K562 (cell line): ENCODE data around the gene WTAP. TPM values are rescaled to one million over a fixed set of nuclear protein-coding genes. Genes with fewer than 3 reads are reported as not detected.

Source experiments
- ATAC-seq: fragments of 200-7000 bp; cut with Tn5 transposase; 3 replicates; pipeline ENCODE4 v1.9.1; 2020; ENCODE audit warnings: moderate library complexity
- BruUV-seq: library from RNA; stranded (reverse); fragments of 400-500 nt; replicated peaks from 2 replicates; lab custom pipeline; 2021; lab: Mats Ljungman, UMichigan
- CTCF ChIA-PET: fragments of 300-600 bp; formaldehyde crosslinking; extraction: SDS; loops from one replicate; lab custom pipeline; 2021; ENCODE audit warnings: low intra/inter-chr PET ratio; lab: Yijun Ruan, JAX
- POLR2A ChIA-PET: fragments of 300-600, 350-650 bp; sonication (Branson Sonifier 250); formaldehyde crosslinking; extraction: SDS; loops from one replicate; lab custom pipeline; 2021; ENCODE audit warnings: antibody characterized with exemption, inconsistent platforms; lab: Yijun Ruan, JAX
- DNase-seq, 4 experiments: peaks; one replicate each; pipeline versions ENCODE4 v3.0.0 to v3.0.0-alpha.2; 2011 to 2018; ENCODE audit warnings: low spot score in 3 of 4, mixed read lengths in 3 of 4; ENCODE audit errors: extremely low read depth in 1 of 4
- FAIRE-seq: peaks from 2 replicates; lab custom pipeline; 2011; peaks lifted over from hg19 to GRCh38; lab: Jason Lieb, UNC
- H2AFZ ChIP-seq: 2 replicates; pipeline ENCODE4 v1.6.0; 2011; ENCODE audit warnings: low read depth, low read length, control low read depth, inconsistent platforms
- H3K27ac ChIP-seq: fragments of 200-600 bp; 3 replicates; pipeline ENCODE4 v1.8.0; 2011; ENCODE audit warnings: low read depth, mild to moderate bottlenecking, control low read depth, inconsistent platforms, low read length, moderate library complexity, mixed read lengths; ENCODE audit errors: extremely low read depth
- H3K27me3 ChIP-seq, 2 experiments: fragments of 300-600 bp in 1 of 2; 2 replicates in 1 of 2; 3 replicates in 1 of 2; pipeline versions ENCODE4 v1.6.0 to v1.8.0; 2011; ENCODE audit warnings: inconsistent platforms in 2 of 2, low read length in 2 of 2, mild to moderate bottlenecking in 1 of 2, mixed read lengths in 1 of 2, moderate library complexity in 1 of 2; ENCODE audit not compliant: control insufficient read depth in 2 of 2, insufficient read depth in 2 of 2
- H3K36me3 ChIP-seq: fragments of 300-600 bp; 3 replicates; pipeline ENCODE4 v1.8.0; 2011; ENCODE audit warnings: mild to moderate bottlenecking, low read length, inconsistent platforms; ENCODE audit not compliant: control insufficient read depth, insufficient read depth
- H3K4me1 ChIP-seq, 2 experiments: fragments of 200-600 bp in 1 of 2; replicated peaks in 1 of 2; 2 replicates in 1 of 2; 3 replicates in 1 of 2; pipeline versions ENCODE4 v1.5.1 to v1.8.0; 2011; ENCODE audit warnings: inconsistent platforms in 2 of 2, low read length in 2 of 2, mild to moderate bottlenecking in 1 of 2, mixed read lengths in 1 of 2, moderate library complexity in 1 of 2; ENCODE audit not compliant: control insufficient read depth in 2 of 2, insufficient read depth in 2 of 2
- H3K4me2 ChIP-seq: 2 replicates; pipeline ENCODE4 v1.6.1; 2011; ENCODE audit warnings: low read length, control low read depth, inconsistent platforms, mixed read lengths; ENCODE audit not compliant: insufficient read depth
- H3K4me3 ChIP-seq: fragments of 200-600 bp; sonication (generic), shearing (Covaris generic); 2 replicates; pipeline ENCODE4 v1.5.1; 2016; ENCODE audit warnings: control low read depth, inconsistent platforms
- H3K79me2 ChIP-seq: fragments of 200-600 bp; 3 replicates; pipeline ENCODE4 v1.8.0; 2011; ENCODE audit warnings: low read length, inconsistent platforms; ENCODE audit not compliant: control insufficient read depth, insufficient read depth
- H3K9ac ChIP-seq, 2 experiments: 2 replicates each; pipeline versions ENCODE4 v1.6.0 to v1.6.1; 2011; ENCODE audit warnings: low read depth in 2 of 2, low read length in 2 of 2, control low read depth in 1 of 2, inconsistent platforms in 1 of 2, mild to moderate bottlenecking in 1 of 2, mixed read lengths in 1 of 2; ENCODE audit not compliant: insufficient read depth in 1 of 2
- H3K9me1 ChIP-seq: one replicate; pipeline ENCODE4 v1.6.0; 2011; ENCODE audit warnings: inconsistent platforms, mild to moderate bottlenecking, low read length, moderate library complexity; ENCODE audit not compliant: control insufficient read depth, insufficient read depth
- H3K9me3 ChIP-seq: replicated peaks from 2 replicates; pipeline ENCODE4 v1.5.1; 2011; ENCODE audit warnings: low read depth, low read length, inconsistent platforms; ENCODE audit not compliant: control insufficient read depth, insufficient read depth
- H4K20me1 ChIP-seq: replicated peaks from 2 replicates; pipeline ENCODE4 v1.6.1; 2011; ENCODE audit warnings: low read length, inconsistent platforms, mixed read lengths; ENCODE audit not compliant: control insufficient read depth, insufficient read depth
- BCOR ChIP-seq: fragments of 450-650 bp; IDR thresholded peaks from 2 replicates; pipeline ENCODE4 v1.6.1; 2016
- ETV1 ChIP-seq: fragments of 450-650 bp; conservative IDR thresholded peaks from 2 replicates; pipeline ENCODE4 v1.6.1; 2016; ENCODE audit warnings: missing genetic modification characterization, control low read depth, low read depth, missing compliant biosample characterization
- HNRNPH1 ChIP-seq: fragments of 200-400 bp; formaldehyde crosslinking; optimal IDR thresholded peaks from 2 replicates; pipeline ENCODE3; 2017; ENCODE audit warnings: low read depth, mild to moderate bottlenecking, low read length, moderate library complexity
- MEF2A ChIP-seq: IDR thresholded peaks from 2 replicates; pipeline ENCODE4 v1.6.1; 2011; ENCODE audit warnings: low read depth, mild to moderate bottlenecking, low read length, moderate library complexity; ENCODE audit not compliant: control insufficient read depth
- PRPF4 ChIP-seq: fragments of 200-400 bp; formaldehyde crosslinking; IDR thresholded peaks from one replicate; pipeline ENCODE4 v1.6.1; 2017; ENCODE audit warnings: low read length, low read depth, mild to moderate bottlenecking; ENCODE audit not compliant: insufficient read depth, poor library complexity, severe bottlenecking
- RAD51 ChIP-seq: fragments of 450-650 bp; IDR thresholded peaks from 2 replicates; pipeline ENCODE4 v1.7.1; 2016; ENCODE audit warnings: low read depth, mild to moderate bottlenecking, borderline replicate concordance
- SMARCA5 ChIP-seq: fragments of 450-650 bp; IDR thresholded peaks from 2 replicates; pipeline ENCODE4 v1.6.1; 2016
- STAG1 ChIP-seq: sonication (generic); formaldehyde crosslinking; IDR thresholded peaks from 2 replicates; pipeline ENCODE4 v1.5.0; 2020; ENCODE audit warnings: missing genetic modification reagents, borderline replicate concordance
- ZNF282 ChIP-seq: sonication (generic); formaldehyde crosslinking; IDR thresholded peaks from 2 replicates; pipeline ENCODE4 v1.8.1; 2023; ENCODE audit warnings: missing genetic modification reagents
- ZNF436 ChIP-seq: fragments of 250-450, 450-650 bp; sonication (Bioruptor Pico); formaldehyde crosslinking; IDR thresholded peaks from 2 replicates; pipeline ENCODE4 v1.7.0; 2020; ENCODE audit warnings: mild to moderate bottlenecking
- ZNF551 ChIP-seq: fragments of 250-450 bp; sonication (Bioruptor Pico); IDR thresholded peaks from 2 replicates; pipeline ENCODE4 v1.5.0; 2021; ENCODE audit warnings: mild to moderate bottlenecking, moderate library complexity
- WGBS: fragments of 100-300 bp; shearing (Covaris generic); methylation state at CpG from one replicate; pipeline ENCODE4 v1.1.6; 2016; ENCODE audit warnings: low coverage, mixed read lengths; ENCODE audit not compliant: insufficient coverage; ENCODE audit errors: missing lambda C conversion rate; 5-methylcytosine and 5-hydroxymethylcytosine counted together
- in situ Hi-C: fragments of 300-500 bp; cut with MboI; formaldehyde crosslinking; loops from 4 replicates; pipeline ENCODE4 v1.15.0; 2018; ENCODE audit warnings: inconsistent platforms, mixed read lengths
- intact Hi-C: fragments of 100-400 bp; cut with micrococcal nuclease; formaldehyde crosslinking; loops from 2 replicates; pipeline ENCODE4 v1.14.2; 2022
- polyA plus RNA-seq, 8 experiments: library from polyadenylated mRNA; depleted of rRNA in 4 of 8; stranded (reverse) in 5 of 8; unstranded in 3 of 8; fragments of >200 nt; fragmentation: Nextera tagmentation in 2 of 8; fragmentation: Illumina TruSeq in 1 of 8; extraction: Ambion mirVana in 2 of 8; extraction: Trizol in 1 of 8; gene quantifications; 2 replicates each; pipeline versions ENCODE4 v1.2.1 to v1.2.3, GENCODE V29; 2011 to 2014; ENCODE audit warnings: inconsistent platforms in 1 of 8, missing spikeins in 1 of 8
- total RNA-seq, 7 experiments: library from RNA; depleted of rRNA in 6 of 7; stranded (reverse); fragments of >200 nt in 6 of 7; fragmentation: Illumina TruSeq in 2 of 7; extraction: Trizol in 2 of 7; gene quantifications; 2 replicates each; pipeline versions ENCODE4 v1.2.1 to v1.2.3, GENCODE V29; 2011 to 2021; ENCODE audit warnings: low replicate concordance in 1 of 7
- TF ChIP-seq, protein P1 (sequence below): IDR thresholded peaks from 2 replicates; pipeline ENCODE4 v1.6.1; 2012; ENCODE audit warnings: low read depth, low read length, improper control_type of control experiment, borderline replicate concordance
- TF ChIP-seq, protein P2 (sequence below): fragments of 450-650 bp; formaldehyde crosslinking; IDR thresholded peaks from 2 replicates; pipeline ENCODE4 v1.4.0; 2020; ENCODE audit warnings: mild to moderate bottlenecking, moderate library complexity
- TF ChIP-seq, protein P3 (sequence below): fragments of 450-650 bp; IDR thresholded peaks from 2 replicates; pipeline ENCODE4 v1.7.0; 2016; ENCODE audit warnings: borderline replicate concordance

Gene WTAP
- total and polyA plus RNA-seq, 9 of the 15 experiments (the other 6 are each of a cell fraction or from before 2014, with no cell fraction given) = 52.4 to 156 (median 110) TPM

DNA sequence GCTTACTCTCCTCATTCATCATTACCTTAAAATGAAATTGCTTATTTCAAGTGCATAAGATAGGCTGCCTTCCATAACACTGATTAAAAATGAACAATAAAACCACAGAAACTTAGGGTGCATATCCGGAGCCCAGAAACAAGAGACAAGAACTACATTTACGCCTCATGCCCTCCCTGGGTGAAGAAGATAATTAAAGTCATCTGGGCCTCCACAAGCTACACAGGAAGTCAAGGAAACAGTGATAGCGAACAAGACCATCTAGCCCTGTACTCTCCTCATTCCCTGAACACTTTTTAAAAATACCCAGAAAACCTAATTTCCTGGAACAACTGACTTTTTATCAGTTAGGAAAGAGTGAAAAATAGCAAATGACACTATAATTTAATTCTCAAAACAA, 40.6 kb upstream of the WTAP start (continued):
- TF ChIP-seq, protein P1, sequence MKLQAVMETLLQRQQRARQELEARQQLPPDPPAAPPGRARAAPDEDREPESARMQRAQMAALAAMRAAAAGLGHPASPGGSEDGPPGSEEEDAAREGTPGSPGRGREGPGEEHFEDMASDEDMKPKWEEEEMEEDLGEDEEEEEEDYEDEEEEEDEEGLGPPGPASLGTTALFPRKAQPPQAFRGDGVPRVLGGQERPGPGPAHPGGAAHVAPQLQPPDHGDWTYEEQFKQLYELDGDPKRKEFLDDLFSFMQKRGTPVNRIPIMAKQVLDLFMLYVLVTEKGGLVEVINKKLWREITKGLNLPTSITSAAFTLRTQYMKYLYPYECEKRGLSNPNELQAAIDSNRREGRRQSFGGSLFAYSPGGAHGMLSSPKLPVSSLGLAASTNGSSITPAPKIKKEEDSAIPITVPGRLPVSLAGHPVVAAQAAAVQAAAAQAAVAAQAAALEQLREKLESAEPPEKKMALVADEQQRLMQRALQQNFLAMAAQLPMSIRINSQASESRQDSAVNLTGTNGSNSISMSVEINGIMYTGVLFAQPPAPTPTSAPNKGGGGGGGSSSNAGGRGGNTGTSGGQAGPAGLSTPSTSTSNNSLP = no peak
- TF ChIP-seq SMARCA5 = no peak
- TF ChIP-seq, protein P2, sequence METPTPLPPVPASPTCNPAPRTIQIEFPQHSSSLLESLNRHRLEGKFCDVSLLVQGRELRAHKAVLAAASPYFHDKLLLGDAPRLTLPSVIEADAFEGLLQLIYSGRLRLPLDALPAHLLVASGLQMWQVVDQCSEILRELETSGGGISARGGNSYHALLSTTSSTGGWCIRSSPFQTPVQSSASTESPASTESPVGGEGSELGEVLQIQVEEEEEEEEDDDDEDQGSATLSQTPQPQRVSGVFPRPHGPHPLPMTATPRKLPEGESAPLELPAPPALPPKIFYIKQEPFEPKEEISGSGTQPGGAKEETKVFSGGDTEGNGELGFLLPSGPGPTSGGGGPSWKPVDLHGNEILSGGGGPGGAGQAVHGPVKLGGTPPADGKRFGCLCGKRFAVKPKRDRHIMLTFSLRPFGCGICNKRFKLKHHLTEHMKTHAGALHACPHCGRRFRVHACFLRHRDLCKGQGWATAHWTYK (CRISPR knock-in tag) = no peak
- TF ChIP-seq ETV1 (tag) = no peak

DNA sequence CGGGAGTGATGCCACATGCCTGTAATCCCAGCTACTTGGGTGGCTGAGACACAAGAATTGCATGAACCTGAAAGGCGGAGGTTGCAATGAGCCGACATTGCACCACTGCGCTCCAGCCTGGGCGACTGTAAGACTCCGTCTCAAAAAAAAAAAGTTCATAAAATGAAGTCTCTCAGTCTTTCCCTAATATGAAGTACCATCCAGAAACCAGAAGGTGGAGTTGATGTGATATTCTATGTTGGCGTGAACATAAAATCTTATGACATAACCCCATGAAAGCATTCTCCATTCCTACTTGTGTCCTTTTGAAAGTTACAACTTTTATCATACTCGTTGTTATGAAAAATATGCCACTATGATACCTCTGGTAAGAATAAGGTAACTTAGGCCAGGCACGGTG, 40.0 kb upstream of the WTAP start:
- H3K27me3 ChIP-seq = no peaks in the 10 kb centered on the region
- H2AFZ ChIP-seq = no peak overlapping the region
- no peaks in the 10 kb centered on the region for H3K9me3 ChIP-seq
- intact Hi-C loops = no loop called here
- peaks cover 60% of the 10 kb centered on the region for H3K79me2 ChIP-seq
- H3K9me1 ChIP-seq = no peaks in the 10 kb centered on the region
- WGBS = 95% methylated on average over 8 of the region's 9 CpGs
- peaks cover 5 to 13% of the 10 kb centered on the region in 2 experiments; a peak in 4 of 5 replicates for H3K4me1 ChIP-seq
- H3K4me2 ChIP-seq = no peak overlapping the region
- H3K9ac ChIP-seq = no peak overlapping the region
- ATAC-seq (no peak), FAIRE-seq (no peak), DNase-seq (no peak)
- TF ChIP-seq HNRNPH1 (no peak), STAG1 (CRISPR knock-in tag) (no peak), PRPF4 (no peak), ZNF282 (CRISPR knock-in tag) (no peak), MEF2A (no peak), ZNF551 (CRISPR knock-in tag) (no peak), BCOR (no peak), ZNF436 (CRISPR knock-in tag) (no peak), RAD51 (no peak)
- TF ChIP-seq, protein P3, sequence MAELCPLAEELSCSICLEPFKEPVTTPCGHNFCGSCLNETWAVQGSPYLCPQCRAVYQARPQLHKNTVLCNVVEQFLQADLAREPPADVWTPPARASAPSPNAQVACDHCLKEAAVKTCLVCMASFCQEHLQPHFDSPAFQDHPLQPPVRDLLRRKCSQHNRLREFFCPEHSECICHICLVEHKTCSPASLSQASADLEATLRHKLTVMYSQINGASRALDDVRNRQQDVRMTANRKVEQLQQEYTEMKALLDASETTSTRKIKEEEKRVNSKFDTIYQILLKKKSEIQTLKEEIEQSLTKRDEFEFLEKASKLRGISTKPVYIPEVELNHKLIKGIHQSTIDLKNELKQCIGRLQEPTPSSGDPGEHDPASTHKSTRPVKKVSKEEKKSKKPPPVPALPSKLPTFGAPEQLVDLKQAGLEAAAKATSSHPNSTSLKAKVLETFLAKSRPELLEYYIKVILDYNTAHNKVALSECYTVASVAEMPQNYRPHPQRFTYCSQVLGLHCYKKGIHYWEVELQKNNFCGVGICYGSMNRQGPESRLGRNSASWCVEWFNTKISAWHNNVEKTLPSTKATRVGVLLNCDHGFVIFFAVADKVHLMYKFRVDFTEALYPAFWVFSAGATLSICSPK = no peak
- H3K27ac ChIP-seq = no peak overlapping the region
- in situ Hi-C loops = no loop called here
- peaks cover 94% of the 10 kb centered on the region for H3K36me3 ChIP-seq
- no peak overlapping the region for H3K4me3 ChIP-seq
- BruUV-seq = no TSS peak
- CTCF ChIA-PET = no interaction called here
- peaks cover 7% of the 10 kb centered on the region for H4K20me1 ChIP-seq
- POLR2A ChIA-PET = interaction anchor here (0.8 to 2.6 kb wide), 2 partner anchors 8 to 10 kb away, joined by 3 to 12 read pairs; no protein-coding TSS in a partner anchor
